Mesodermal cell (in vitro differentiated cells): Measurements from ENCODE around the gene MRPL39. TPM values are rescaled to one million over a fixed set of nuclear protein-coding genes. Genes with fewer than 3 reads are reported as not detected.

Experiments
- H3K27ac ChIP-seq: 2 replicates; pipeline ENCODE4 v1.7.0; 2013; ENCODE audit warnings: mild to moderate bottlenecking, low read depth, low read length, moderate library complexity; ENCODE audit not compliant: severe bottlenecking
- H3K36me3 ChIP-seq: 2 replicates; pipeline ENCODE4 v1.7.1; 2013; ENCODE audit warnings: mild to moderate bottlenecking, low read length, moderate library complexity; ENCODE audit not compliant: control insufficient read depth, insufficient read depth
- H3K4me1 ChIP-seq: one replicate; pipeline ENCODE4 v1.7.1; 2013; ENCODE audit warnings: mild to moderate bottlenecking, low read length; ENCODE audit not compliant: insufficient read depth, control insufficient read depth, poor library complexity, severe bottlenecking
- H3K4me3 ChIP-seq: 2 replicates; pipeline ENCODE4 v1.7.0; 2013; ENCODE audit warnings: low read length, control low read depth, mild to moderate bottlenecking; ENCODE audit not compliant: insufficient read depth, poor library complexity, severe bottlenecking; ENCODE audit errors: extremely low read depth
- H3K9me3 ChIP-seq: 2 replicates; pipeline ENCODE4 v1.7.1; 2013; ENCODE audit warnings: mild to moderate bottlenecking, low read length, moderate library complexity; ENCODE audit not compliant: control insufficient read depth
- WGBS, 2 experiments: methylation state at CpG; one replicate each; pipeline ENCODE4 v1.1.5; 2013; ENCODE audit warnings: missing lambda C conversion rate in 2 of 2; ENCODE audit not compliant: insufficient coverage in 2 of 2; 5-methylcytosine and 5-hydroxymethylcytosine counted together
- polyA plus RNA-seq, 2 experiments: library from polyadenylated mRNA; stranded (reverse); fragments of 50-300 nt; gene quantifications; one replicate each; pipeline ENCODE4 v1.2.3, GENCODE V29; 2013

The MRPL39 gene
- polyA plus RNA-seq (2013, experiment 1 of 2): 49.1 TPM
- polyA plus RNA-seq (2013, experiment 2 of 2): 59.8 TPM

GRCh38 chr21:25607151-25608043 is at the start of gene MRPL39:
Gene MRPL39 (minus strand): TSS chr21:25607481. CDS start chr21:25607475, 6 bp downstream.
- no peaks in the 10 kb centered on the region for H3K4me1 ChIP-seq
- WGBS, 2 experiments: 2 to 7% methylated on average over 40 to 48 of the region's 71 CpGs
- peak within 1 kb of the TSS; percentile 85 for H3K4me3 ChIP-seq
- H3K27ac ChIP-seq: peak within 1 kb of the TSS; percentile 83
- peaks cover 33% of the 10 kb centered on the region for H3K36me3 ChIP-seq
- H3K9me3 ChIP-seq: no peaks in the 10 kb centered on the region

GRCh38 chr21:25656412-25656811 is 49.1 kb upstream of the MRPL39 start:
- H3K4me3 ChIP-seq: no peak overlapping the region
- no peak overlapping the region for H3K27ac ChIP-seq
- WGBS, 2 experiments: no CpG with 5 or more reads among the region's 2 CpGs
- H3K9me3 ChIP-seq: no peaks in the 10 kb centered on the region
- no peaks in the 10 kb centered on the region for H3K4me1 ChIP-seq
- no peaks in the 10 kb centered on the region for H3K36me3 ChIP-seq

DNA sequence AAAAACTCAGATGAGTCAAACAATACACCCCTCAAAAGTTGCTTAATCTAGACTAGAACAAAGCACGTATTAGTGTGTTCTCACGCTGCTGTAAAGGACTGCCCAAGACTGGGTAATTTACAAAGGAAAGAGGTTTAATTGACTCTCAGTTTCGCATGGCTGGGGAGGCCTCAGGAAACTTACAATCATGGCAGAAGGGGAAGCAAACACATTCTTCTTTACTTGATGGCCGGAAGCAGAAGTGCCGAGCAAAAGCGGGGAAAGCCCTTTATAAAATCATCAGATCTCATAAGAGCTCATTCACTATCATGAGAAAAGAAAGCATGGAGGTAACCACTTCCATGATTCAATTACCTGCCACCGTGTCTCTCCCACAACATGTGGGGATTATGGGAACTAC is 41.9 kb upstream of the MRPL39 start:
- no peaks in the 10 kb centered on the region for H3K9me3 ChIP-seq
- 84 to 86% methylated on average over 4 to 5 of the region's 7 CpGs for WGBS, 2 experiments
- no peak overlapping the region for H3K27ac ChIP-seq
- H3K4me3 ChIP-seq: no peak overlapping the region
- H3K36me3 ChIP-seq: no peaks in the 10 kb centered on the region
- no peaks in the 10 kb centered on the region for H3K4me1 ChIP-seq

GRCh38 chr21:25647647-25648046 is 40.4 kb upstream of the MRPL39 start:
- H3K4me1 ChIP-seq: no peaks in the 10 kb centered on the region
- 81 to 85% methylated on average over 4 to 5 of the region's 5 CpGs for WGBS, 2 experiments

GRCh38 chr21:25646474-25646873 is 39.2 kb upstream of the MRPL39 start:
- Histone ChIP-seq H3K36me3 (no peaks in the 10 kb centered on the region), H3K9me3 (no peaks in the 10 kb centered on the region), H3K4me1 (no peaks in the 10 kb centered on the region), H3K4me3 (no peak overlapping the region), H3K27ac (no peak overlapping the region)
- 60 to 71% methylated on average over 1 of the region's 1 CpG for WGBS, 2 experiments

More at GRCh38 chr21:25647647-25648046, 40.4 kb upstream of the MRPL39 start:
- Histone ChIP-seq H3K4me3 (no peak overlapping the region), H3K9me3 (no peaks in the 10 kb centered on the region), H3K36me3 (no peaks in the 10 kb centered on the region), H3K27ac (no peak overlapping the region)

DNA sequence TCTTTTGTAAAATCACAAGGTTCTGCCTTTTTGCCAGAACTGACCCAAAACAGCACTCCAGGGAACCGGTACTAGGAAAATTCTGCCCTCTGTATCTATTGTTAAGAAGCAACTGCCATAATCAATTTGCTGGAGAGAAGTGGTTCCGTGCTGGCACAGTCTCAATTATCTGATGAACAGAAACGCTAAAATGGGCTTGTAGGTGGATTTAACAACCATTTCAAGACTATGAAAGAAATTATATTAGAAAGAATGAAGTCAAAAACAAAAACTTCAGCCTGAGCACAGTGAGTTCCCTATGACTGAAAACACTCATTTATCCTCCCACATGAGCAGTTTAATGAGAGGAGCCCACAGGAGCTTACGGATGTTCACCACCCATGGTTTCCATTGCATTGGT is 36.2 kb upstream of the MRPL39 start:
- no peaks in the 10 kb centered on the region for H3K4me1 ChIP-seq
- H3K27ac ChIP-seq: no peak overlapping the region
- no peak overlapping the region for H3K4me3 ChIP-seq
- H3K36me3 ChIP-seq: no peaks in the 10 kb centered on the region
- no peaks in the 10 kb centered on the region for H3K9me3 ChIP-seq
- 100% methylated on average over 1 of the region's 4 CpGs; no CpG with 5 or more reads in 1 of the 2 experiments for WGBS, 2 experiments

GRCh38 chr21:25640943-25641292 is 33.6 kb upstream of the MRPL39 start:
- Histone ChIP-seq H3K4me1 (no peaks in the 10 kb centered on the region), H3K36me3 (no peaks in the 10 kb centered on the region), H3K27ac (no peak overlapping the region), H3K9me3 (no peaks in the 10 kb centered on the region), H3K4me3 (no peak overlapping the region)
- WGBS, 2 experiments: 14 to 66% methylated on average over 1 to 3 of the region's 5 CpGs

- peak overlapping the region; percentile 66 for H3K4me3 ChIP-seq
- H3K36me3 ChIP-seq: no peaks in the 10 kb centered on the region
- WGBS, 2 experiments: 11 to 13% methylated on average over 12 to 15 of the region's 27 CpGs
- no peaks in the 10 kb centered on the region for H3K9me3 ChIP-seq
- H3K27ac ChIP-seq: no peak overlapping the region
- H3K4me1 ChIP-seq: no peaks in the 10 kb centered on the region
Measured at GRCh38 chr21:25640202-25640942, 33.1 kb upstream of the MRPL39 start.

DNA sequence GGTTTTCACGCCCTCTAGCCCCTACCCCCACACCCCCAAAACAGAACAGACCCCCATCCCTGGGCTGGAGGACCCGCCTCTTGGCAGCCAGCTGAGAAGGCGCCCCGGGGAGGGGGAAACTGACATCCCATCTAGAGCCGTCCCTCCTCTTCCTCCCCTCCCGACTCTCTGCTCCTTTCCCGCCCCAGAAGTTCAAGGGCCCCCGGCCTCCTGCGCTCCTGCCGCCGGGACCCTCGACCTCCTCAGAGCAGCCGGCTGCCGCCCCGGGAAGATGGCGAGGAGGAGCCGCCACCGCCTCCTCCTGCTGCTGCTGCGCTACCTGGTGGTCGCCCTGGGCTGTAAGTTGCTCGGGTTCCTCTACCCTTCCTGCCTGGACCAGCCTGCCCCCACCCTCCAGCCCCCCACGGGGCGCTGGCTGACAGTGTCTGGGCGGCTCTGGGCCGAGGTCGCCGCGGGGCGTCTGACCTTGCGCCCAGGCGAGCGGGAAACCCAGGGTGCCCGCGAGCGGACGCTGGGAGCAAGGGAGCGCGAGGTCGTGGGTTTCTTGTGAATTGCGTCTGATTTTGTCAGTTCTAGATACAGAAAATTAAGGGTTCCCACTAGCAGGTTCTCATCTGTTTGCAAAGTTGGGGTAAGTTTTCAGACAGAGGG is 32.4 kb upstream of the MRPL39 start:
- WGBS, 2 experiments: 0 to 1% methylated on average over 30 to 37 of the region's 40 CpGs
- Histone ChIP-seq H3K4me1 (no peaks in the 10 kb centered on the region), H3K9me3 (no peaks in the 10 kb centered on the region), H3K27ac (peak overlapping the region; percentile 36), H3K4me3 (peak overlapping the region; percentile 66), H3K36me3 (no peaks in the 10 kb centered on the region)

- Histone ChIP-seq H3K4me3 (peak within 1 kb of the TSS; percentile 66), H3K9me3 (no peaks in the 10 kb centered on the region), H3K4me1 (no peaks in the 10 kb centered on the region), H3K27ac (peak within 1 kb of the TSS; percentile 36), H3K36me3 (no peaks in the 10 kb centered on the region)
- 3 to 11% methylated on average over 13 to 22 of the region's 41 CpGs for WGBS, 2 experiments
Measured at GRCh38 chr21:25638660-25639550, 31.6 kb upstream of the MRPL39 start, which contains the start of gene JAM2. Gene JAM2 (plus strand): TSS chr21:25639258. CDS start chr21:25639822, 564 bp downstream.
